Measurements from ENCODE around the gene MPPED1. TPM values are rescaled to one million over a fixed set of nuclear protein-coding genes. Genes with fewer than 3 reads are reported as not detected.

MPPED1 gene
- total and polyA plus RNA-seq, 2 of the 13 experiments (the other 11 are each of a cell fraction or from before 2014, with no cell fraction given) = 0.77 TPM; not detected in 1

GRCh38 chr22:43411869-43412807 lies at the start of gene MPPED1 (continued):
- TF ChIP-seq ZNF407 (CRISPR knock-in tag; IDR thresholded peaks at IDR 0.05; ENCODE audit: not compliant biosample characterization) (no peak), ZNF816 (CRISPR knock-in tag; IDR thresholded peaks at IDR 0.05; ENCODE audit: borderline replicate concordance) (no peak), BRF2 (CRISPR knock-in tag; IDR thresholded peaks at IDR 0.05) (no peak), ZMYM2 (CRISPR knock-in tag; IDR thresholded peaks at IDR 0.05) (no peak), DMAP1 (CRISPR knock-in tag; IDR thresholded peaks at IDR 0.05) (no peak), ZSCAN9 (CRISPR knock-in tag; IDR thresholded peaks at IDR 0.05; ENCODE audit: borderline replicate concordance) (no peak), SOX5 (CRISPR knock-in tag; IDR thresholded peaks at IDR 0.05; ENCODE audit: borderline replicate concordance) (no peak)
